LNCAP (cell line): Measurements from ENCODE around the gene TFCP2L1.

ENCODE experiments used
- TF ChIP-seq, protein P1 (sequence below): fragments of 450-650 bp; IDR thresholded peaks from 2 replicates; pipeline ENCODE4 v1.5.1; 2017; ENCODE audit warnings: mild to moderate bottlenecking

Gene TFCP2L1

DNA sequence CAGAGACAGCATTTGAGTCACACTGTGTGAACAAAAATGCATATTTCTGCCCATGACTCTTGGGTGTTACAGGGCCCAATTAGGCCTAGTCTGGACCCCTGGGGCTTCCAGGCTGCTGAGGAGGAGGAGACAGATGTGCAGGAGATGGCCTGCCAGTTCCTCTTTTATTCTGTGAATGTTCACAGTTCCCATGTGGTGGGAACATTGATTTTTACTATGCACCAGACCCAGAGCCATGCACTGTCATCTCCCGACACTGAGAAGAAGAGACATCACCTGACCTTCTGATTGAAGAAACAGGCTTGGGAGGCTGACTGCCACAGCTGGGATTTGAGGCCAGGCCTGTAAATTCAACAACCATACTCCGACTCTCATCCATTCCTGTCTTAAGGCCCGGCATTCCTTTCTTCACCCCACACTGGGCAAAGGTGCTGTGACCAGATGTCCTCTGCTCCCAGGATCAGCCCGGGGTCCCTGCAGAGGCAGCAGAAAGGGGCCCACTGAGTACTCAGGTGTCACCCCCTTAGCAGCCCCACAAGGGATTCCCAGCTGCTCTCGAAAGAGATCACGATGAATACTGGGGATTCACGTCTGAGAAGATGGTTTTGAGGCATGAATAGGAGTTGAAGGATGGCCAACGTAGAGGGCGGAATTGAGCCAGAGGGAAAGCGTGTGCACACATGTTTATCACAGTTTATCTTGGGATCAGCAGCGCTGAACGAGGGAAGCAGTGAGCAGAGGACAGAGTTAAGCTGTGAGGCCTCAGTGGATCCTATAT lies 3.6 kb upstream of the TFCP2L1 start:
- TF ChIP-seq, protein P1, sequence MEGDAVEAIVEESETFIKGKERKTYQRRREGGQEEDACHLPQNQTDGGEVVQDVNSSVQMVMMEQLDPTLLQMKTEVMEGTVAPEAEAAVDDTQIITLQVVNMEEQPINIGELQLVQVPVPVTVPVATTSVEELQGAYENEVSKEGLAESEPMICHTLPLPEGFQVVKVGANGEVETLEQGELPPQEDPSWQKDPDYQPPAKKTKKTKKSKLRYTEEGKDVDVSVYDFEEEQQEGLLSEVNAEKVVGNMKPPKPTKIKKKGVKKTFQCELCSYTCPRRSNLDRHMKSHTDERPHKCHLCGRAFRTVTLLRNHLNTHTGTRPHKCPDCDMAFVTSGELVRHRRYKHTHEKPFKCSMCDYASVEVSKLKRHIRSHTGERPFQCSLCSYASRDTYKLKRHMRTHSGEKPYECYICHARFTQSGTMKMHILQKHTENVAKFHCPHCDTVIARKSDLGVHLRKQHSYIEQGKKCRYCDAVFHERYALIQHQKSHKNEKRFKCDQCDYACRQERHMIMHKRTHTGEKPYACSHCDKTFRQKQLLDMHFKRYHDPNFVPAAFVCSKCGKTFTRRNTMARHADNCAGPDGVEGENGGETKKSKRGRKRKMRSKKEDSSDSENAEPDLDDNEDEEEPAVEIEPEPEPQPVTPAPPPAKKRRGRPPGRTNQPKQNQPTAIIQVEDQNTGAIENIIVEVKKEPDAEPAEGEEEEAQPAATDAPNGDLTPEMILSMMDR = no peak

DNA sequence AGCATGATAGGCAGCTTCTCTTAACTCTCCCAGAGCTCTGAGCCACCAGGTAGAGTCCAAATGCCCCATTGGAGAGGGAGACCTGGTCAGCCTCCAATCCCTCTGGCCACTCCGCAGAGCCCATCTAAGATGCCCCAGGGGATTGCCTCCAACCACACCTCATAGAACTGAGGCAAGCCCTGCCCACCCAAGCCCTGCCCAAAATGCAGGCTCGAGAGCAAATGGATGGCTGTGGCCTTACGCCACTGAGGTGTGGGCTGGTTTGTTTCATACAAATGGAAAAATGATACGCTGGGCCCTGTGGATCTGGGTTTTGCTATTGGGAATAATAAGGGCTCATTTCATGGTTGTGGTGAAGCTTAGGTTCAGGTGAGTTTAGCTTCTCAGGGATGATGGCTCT lies 3.0 kb upstream of the TFCP2L1 start:
- TF ChIP-seq, protein P1 = no peak

DNA sequence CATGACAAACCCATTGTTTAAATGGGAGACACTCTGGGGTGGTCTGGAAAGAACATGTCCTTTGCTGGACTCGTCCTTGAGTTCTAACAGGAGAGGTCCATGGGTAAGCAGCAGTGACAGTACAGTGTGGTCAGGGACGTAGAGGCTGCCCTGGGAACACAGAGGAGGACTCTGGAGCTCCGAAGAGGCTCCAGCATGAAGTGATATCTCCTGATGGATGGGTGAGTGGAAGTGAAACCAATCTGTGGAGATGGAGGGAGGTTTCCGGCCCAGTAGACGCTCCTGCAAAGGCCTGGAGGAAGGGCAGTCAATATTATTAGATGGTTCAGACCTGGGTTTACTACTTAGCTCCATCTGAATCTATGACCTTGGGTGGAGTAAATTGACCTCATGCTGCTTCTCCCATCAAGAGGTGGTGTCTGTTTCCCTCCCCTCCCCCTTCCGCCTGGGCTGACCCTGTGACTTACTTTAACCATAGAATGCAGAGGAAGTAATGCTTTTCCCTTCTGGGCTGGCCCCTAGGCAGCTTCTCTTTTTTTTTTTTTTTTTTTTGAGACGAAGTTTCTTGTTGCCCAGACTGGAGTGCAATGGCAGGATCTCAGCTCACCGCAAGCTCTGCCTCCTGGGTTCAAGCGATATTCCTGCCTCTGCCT lies 2.3 kb upstream of the TFCP2L1 start:
- TF ChIP-seq, protein P1 = no peak

DNA sequence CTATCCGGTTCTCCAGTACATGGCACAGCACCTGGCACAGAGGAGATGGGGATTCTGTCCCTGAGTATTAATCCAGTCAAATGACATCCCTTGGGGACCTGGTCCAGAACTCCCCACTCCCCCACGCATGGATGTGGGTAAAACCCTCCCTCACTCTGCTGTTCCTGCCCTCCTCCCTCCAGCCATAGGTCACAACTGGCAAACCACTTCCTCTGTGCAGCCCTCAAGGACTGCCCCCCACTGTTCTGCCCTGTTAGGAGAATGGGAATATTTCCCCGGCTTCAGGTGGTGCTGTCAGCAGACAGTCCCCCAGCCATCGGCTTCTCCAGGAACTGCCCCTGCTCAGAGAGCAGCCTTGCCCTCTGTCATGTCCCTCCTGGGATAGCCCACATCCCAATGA lies 1.5 kb upstream of the TFCP2L1 start:
- TF ChIP-seq, protein P1 = no peak

DNA sequence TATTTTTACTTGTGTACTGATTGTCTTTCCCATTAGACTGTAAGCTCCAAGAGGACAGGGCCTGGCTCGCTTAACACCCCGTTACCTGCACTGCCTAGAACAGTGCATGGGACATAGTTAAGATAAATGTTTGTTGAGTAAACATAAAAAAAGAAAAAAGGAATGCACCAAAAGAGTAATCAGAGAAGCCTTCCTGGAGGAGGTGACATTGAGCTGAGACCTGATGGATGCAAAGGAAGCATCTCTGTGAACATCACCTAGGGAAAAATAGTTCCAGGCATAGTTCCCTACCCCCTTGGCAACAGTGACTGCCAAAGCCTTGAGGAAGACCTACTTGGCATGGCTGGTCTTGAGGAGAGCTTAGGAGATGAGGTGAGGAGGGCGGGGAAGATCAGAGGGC lies 924 bp upstream of the TFCP2L1 start:
- TF ChIP-seq, protein P1 = no peak

DNA sequence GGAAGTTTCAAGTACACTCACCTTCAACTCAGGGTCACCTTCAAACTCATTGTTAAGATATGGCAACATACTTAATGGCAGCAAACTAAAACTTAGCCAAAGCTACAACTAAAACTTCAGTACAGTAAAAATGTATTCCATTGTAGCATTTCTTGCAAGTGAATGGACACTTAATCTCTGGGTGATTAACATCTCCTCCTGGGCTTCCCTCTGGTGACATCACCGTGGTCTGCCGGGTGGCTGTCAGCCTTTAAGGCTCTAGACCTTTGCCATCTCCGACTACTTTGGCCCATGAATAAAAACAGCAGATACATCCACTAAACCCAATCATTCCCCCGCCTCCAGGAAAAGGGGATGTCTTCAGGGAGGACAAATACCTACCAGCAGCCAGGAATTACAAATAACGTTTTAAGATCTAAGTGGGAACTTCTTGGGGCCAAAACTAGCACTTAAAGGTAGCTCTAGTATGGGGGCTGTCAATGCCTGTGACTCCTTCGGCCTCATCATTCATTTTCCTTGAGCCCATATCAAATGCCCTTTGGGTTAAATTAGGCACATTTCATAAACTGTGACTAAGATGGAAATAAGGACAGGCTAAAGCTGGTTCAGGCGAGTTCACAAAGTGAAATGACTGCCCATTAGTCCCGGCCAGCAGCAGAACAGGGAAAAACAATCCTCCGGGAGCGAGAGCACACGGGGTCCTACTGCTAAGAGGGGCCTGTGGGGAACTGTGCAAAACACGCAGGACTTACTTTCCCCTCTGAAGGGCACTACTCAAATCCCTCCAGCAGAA lies 1.1 kb downstream of the TFCP2L1 start:
- TF ChIP-seq, protein P1 = no peak

DNA sequence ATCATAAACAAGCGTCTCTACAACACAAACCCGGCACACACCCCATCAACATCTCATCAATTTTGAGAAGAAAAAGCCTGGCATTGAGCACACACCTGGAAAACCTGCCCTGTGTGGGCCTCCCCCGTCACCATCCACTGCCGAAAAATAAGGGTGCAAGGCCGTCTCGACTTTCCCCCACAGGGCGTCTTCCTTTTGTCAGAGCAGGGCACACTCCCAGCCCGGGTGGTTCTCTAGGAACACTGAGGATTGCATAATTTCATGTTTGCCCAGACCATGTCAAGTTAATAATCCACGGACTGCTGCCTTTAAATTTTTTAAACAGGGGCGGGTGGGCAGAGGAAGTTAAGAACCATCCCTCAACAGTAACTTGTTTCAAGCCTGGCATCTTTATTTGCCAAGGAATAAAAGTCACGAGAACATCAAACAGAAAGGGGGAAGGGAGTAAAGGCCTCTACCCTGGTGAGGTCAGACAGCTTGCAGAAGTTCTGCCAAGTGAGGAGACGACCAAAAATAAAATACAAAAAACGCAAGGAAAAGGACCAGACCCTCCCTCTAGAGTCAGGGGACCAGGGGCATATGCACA lies 2.1 kb downstream of the TFCP2L1 start:
- TF ChIP-seq, protein P1 = no peak
